ENCODE measurements around the gene TRAPPC3.
A peak's percentile ranks its signal among the peaks of the same experiment; 100 is the strongest.

Gene TRAPPC3

GRCh38 chr1:36101546-36101945, 47.7 kb downstream of the TRAPPC3 start:
- H3K27ac ChIP-seq (ENCODE audit: insufficient read depth, low read length, poor library complexity, severe bottlenecking) = no peak overlapping the region
- no peak overlapping the region for H3K4me3 ChIP-seq (ENCODE audit: insufficient read depth, low read depth, low read length, poor library complexity, severe bottlenecking)
- H3K9me3 ChIP-seq (ENCODE audit: control insufficient read depth, low read length) = no peaks in the 10 kb centered on the region

GRCh38 chr1:36100376-36100775, 48.9 kb downstream of the TRAPPC3 start:
- Histone ChIP-seq H3K27ac (ENCODE audit: insufficient read depth, low read length, poor library complexity, severe bottlenecking) (no peak overlapping the region), H3K9me3 (ENCODE audit: control insufficient read depth, low read length) (no peaks in the 10 kb centered on the region)
- DNase-seq = no peak

More at GRCh38 chr1:36101546-36101945, 47.7 kb downstream of the TRAPPC3 start:
- Histone ChIP-seq H3K36me3 (ENCODE audit: control insufficient read depth, insufficient read depth, low read length) (peaks cover 2% of the 10 kb centered on the region), H3K4me1 (ENCODE audit: control insufficient read depth, insufficient read depth, low read length, poor library complexity, severe bottlenecking) (peaks cover 8% of the 10 kb centered on the region), H3K27me3 (replicated peaks; ENCODE audit: control insufficient read depth, insufficient read depth, low read length, poor library complexity, severe bottlenecking) (no peaks in the 10 kb centered on the region)
- no peak for DNase-seq

GRCh38 chr1:36099681-36100341, 49.5 kb downstream of the TRAPPC3 start:
- DNase-seq = peak; percentile 46 to 68 (median 51)
- Histone ChIP-seq H3K4me3 (ENCODE audit: insufficient read depth, low read depth, low read length, poor library complexity, severe bottlenecking) (no peak overlapping the region), H3K27ac (ENCODE audit: insufficient read depth, low read length, poor library complexity, severe bottlenecking) (no peak overlapping the region), H3K36me3 (ENCODE audit: control insufficient read depth, insufficient read depth, low read length) (peaks cover 18% of the 10 kb centered on the region), H3K9me3 (ENCODE audit: control insufficient read depth, low read length) (no peaks in the 10 kb centered on the region), H3K27me3 (replicated peaks; ENCODE audit: control insufficient read depth, insufficient read depth, low read length, poor library complexity, severe bottlenecking) (no peaks in the 10 kb centered on the region), H3K4me1 (ENCODE audit: control insufficient read depth, insufficient read depth, low read length, poor library complexity, severe bottlenecking) (peaks cover 8% of the 10 kb centered on the region)

More at GRCh38 chr1:36100376-36100775, 48.9 kb downstream of the TRAPPC3 start:
- H3K36me3 ChIP-seq (ENCODE audit: control insufficient read depth, insufficient read depth, low read length) = peaks cover 14% of the 10 kb centered on the region
- no peak overlapping the region for H3K4me3 ChIP-seq (ENCODE audit: insufficient read depth, low read depth, low read length, poor library complexity, severe bottlenecking)
- no peaks in the 10 kb centered on the region for H3K27me3 ChIP-seq (replicated peaks; ENCODE audit: control insufficient read depth, insufficient read depth, low read length, poor library complexity, severe bottlenecking)
- peaks cover 8% of the 10 kb centered on the region for H3K4me1 ChIP-seq (ENCODE audit: control insufficient read depth, insufficient read depth, low read length, poor library complexity, severe bottlenecking)

- peaks cover 28% of the 10 kb centered on the region for H3K36me3 ChIP-seq (ENCODE audit: control insufficient read depth, insufficient read depth, low read length)
- H3K9me3 ChIP-seq (ENCODE audit: control insufficient read depth, low read length) = no peaks in the 10 kb centered on the region
- no peak overlapping the region for H3K4me3 ChIP-seq (ENCODE audit: insufficient read depth, low read depth, low read length, poor library complexity, severe bottlenecking)
- DNase-seq = no peak
- H3K27me3 ChIP-seq (replicated peaks; ENCODE audit: control insufficient read depth, insufficient read depth, low read length, poor library complexity, severe bottlenecking) = no peaks in the 10 kb centered on the region
- H3K27ac ChIP-seq (ENCODE audit: insufficient read depth, low read length, poor library complexity, severe bottlenecking) = no peak overlapping the region
- H3K4me1 ChIP-seq (ENCODE audit: control insufficient read depth, insufficient read depth, low read length, poor library complexity, severe bottlenecking) = peaks cover 8% of the 10 kb centered on the region
Observed at GRCh38 chr1:36098650-36099365, 50.5 kb downstream of the TRAPPC3 start.

GRCh38 chr1:36097693-36098585, 51.3 kb downstream of the TRAPPC3 start:
- Histone ChIP-seq H3K36me3 (ENCODE audit: control insufficient read depth, insufficient read depth, low read length) (peaks cover 36% of the 10 kb centered on the region), H3K27me3 (replicated peaks; ENCODE audit: control insufficient read depth, insufficient read depth, low read length, poor library complexity, severe bottlenecking) (no peaks in the 10 kb centered on the region), H3K4me1 (ENCODE audit: control insufficient read depth, insufficient read depth, low read length, poor library complexity, severe bottlenecking) (peaks cover 8% of the 10 kb centered on the region), H3K27ac (ENCODE audit: insufficient read depth, low read length, poor library complexity, severe bottlenecking) (no peak overlapping the region), H3K4me3 (ENCODE audit: insufficient read depth, low read depth, low read length, poor library complexity, severe bottlenecking) (no peak overlapping the region), H3K9me3 (ENCODE audit: control insufficient read depth, low read length) (no peaks in the 10 kb centered on the region)
- no peak for DNase-seq

GRCh38 chr1:36096500-36097432, 52.5 kb downstream of the TRAPPC3 start:
- no peak overlapping the region for H3K4me3 ChIP-seq (ENCODE audit: insufficient read depth, low read depth, low read length, poor library complexity, severe bottlenecking)
- peaks cover 8% of the 10 kb centered on the region for H3K4me1 ChIP-seq (ENCODE audit: control insufficient read depth, insufficient read depth, low read length, poor library complexity, severe bottlenecking)
- H3K9me3 ChIP-seq (ENCODE audit: control insufficient read depth, low read length) = no peaks in the 10 kb centered on the region
- H3K27ac ChIP-seq (ENCODE audit: insufficient read depth, low read length, poor library complexity, severe bottlenecking) = no peak overlapping the region
- H3K27me3 ChIP-seq (replicated peaks; ENCODE audit: control insufficient read depth, insufficient read depth, low read length, poor library complexity, severe bottlenecking) = no peaks in the 10 kb centered on the region
- no peak for DNase-seq
- peaks cover 48% of the 10 kb centered on the region for H3K36me3 ChIP-seq (ENCODE audit: control insufficient read depth, insufficient read depth, low read length)

GRCh38 chr1:36095760-36096405, 53.4 kb downstream of the TRAPPC3 start:
- Histone ChIP-seq H3K4me1 (ENCODE audit: control insufficient read depth, insufficient read depth, low read length, poor library complexity, severe bottlenecking) (peaks cover 8% of the 10 kb centered on the region), H3K9me3 (ENCODE audit: control insufficient read depth, low read length) (no peaks in the 10 kb centered on the region), H3K4me3 (ENCODE audit: insufficient read depth, low read depth, low read length, poor library complexity, severe bottlenecking) (no peak overlapping the region), H3K27ac (ENCODE audit: insufficient read depth, low read length, poor library complexity, severe bottlenecking) (no peak overlapping the region), H3K27me3 (replicated peaks; ENCODE audit: control insufficient read depth, insufficient read depth, low read length, poor library complexity, severe bottlenecking) (no peaks in the 10 kb centered on the region), H3K36me3 (ENCODE audit: control insufficient read depth, insufficient read depth, low read length) (peaks cover 55% of the 10 kb centered on the region)
- no peak for DNase-seq

- DNase-seq = no peak
- H3K27me3 ChIP-seq (replicated peaks; ENCODE audit: control insufficient read depth, insufficient read depth, low read length, poor library complexity, severe bottlenecking) = no peaks in the 10 kb centered on the region
- no peak overlapping the region for H3K27ac ChIP-seq (ENCODE audit: insufficient read depth, low read length, poor library complexity, severe bottlenecking)
- no peaks in the 10 kb centered on the region for H3K9me3 ChIP-seq (ENCODE audit: control insufficient read depth, low read length)
- H3K36me3 ChIP-seq (ENCODE audit: control insufficient read depth, insufficient read depth, low read length) = peaks cover 55% of the 10 kb centered on the region
- peaks cover 8% of the 10 kb centered on the region for H3K4me1 ChIP-seq (ENCODE audit: control insufficient read depth, insufficient read depth, low read length, poor library complexity, severe bottlenecking)
- no peak overlapping the region for H3K4me3 ChIP-seq (ENCODE audit: insufficient read depth, low read depth, low read length, poor library complexity, severe bottlenecking)
Observed at GRCh38 chr1:36094621-36095061, 54.6 kb downstream of the TRAPPC3 start.

GRCh38 chr1:36093929-36094328, 55.4 kb downstream of the TRAPPC3 start:
- Histone ChIP-seq H3K27ac (ENCODE audit: insufficient read depth, low read length, poor library complexity, severe bottlenecking) (no peak overlapping the region), H3K4me3 (ENCODE audit: insufficient read depth, low read depth, low read length, poor library complexity, severe bottlenecking) (no peak overlapping the region), H3K36me3 (ENCODE audit: control insufficient read depth, insufficient read depth, low read length) (peaks cover 55% of the 10 kb centered on the region), H3K27me3 (replicated peaks; ENCODE audit: control insufficient read depth, insufficient read depth, low read length, poor library complexity, severe bottlenecking) (no peaks in the 10 kb centered on the region), H3K4me1 (ENCODE audit: control insufficient read depth, insufficient read depth, low read length, poor library complexity, severe bottlenecking) (peaks cover 8% of the 10 kb centered on the region), H3K9me3 (ENCODE audit: control insufficient read depth, low read length) (no peaks in the 10 kb centered on the region)
- DNase-seq = no peak

Data from effector memory CD4-positive, alpha-beta T cell (primary cell).